A673 (cell line): ENCODE results near the gene RIBC2.

Experiments used
- EZH2 ChIP-seq: fragments of 200-600 bp; sonication (generic); IDR thresholded peaks from 2 replicates; pipeline ENCODE4 v1.6.1; 2017; ENCODE audit warnings: borderline replicate concordance, low read depth, mild to moderate bottlenecking, mixed read lengths, antibody characterized with exemption, low read length; ENCODE audit not compliant: poor library complexity, severe bottlenecking
- TF ChIP-seq, protein P1 (sequence below): fragments of 300-800, 200-600 bp; sonication (generic); conservative IDR thresholded peaks from 2 replicates; pipeline ENCODE4 v1.5.1; 2017; ENCODE audit warnings: low read depth, mild to moderate bottlenecking, antibody characterized with exemption, low read length, moderate library complexity, mixed read lengths

DNA sequence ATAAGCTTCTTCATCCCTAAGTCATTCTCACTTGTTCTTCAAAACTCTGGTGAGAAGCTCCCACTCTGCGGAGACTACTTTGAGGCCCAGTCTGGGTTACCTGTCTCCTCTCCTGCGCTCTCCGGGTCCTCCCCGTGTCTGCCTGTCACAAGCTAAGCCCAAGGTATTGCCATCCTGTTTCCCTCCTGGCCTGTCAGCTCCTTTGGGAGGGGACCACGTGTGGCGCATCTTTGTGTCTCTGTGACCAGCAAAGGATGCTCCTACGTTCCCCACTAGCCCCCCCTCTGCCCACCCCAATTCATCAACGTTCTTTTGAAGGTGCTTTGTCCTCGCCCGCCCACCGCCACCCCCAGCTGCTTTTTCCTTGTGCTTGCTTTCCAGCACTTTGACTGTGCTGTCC, 57.4 kb downstream of the RIBC2 start:
- no peak for TF ChIP-seq EZH2
- TF ChIP-seq, protein P1, sequence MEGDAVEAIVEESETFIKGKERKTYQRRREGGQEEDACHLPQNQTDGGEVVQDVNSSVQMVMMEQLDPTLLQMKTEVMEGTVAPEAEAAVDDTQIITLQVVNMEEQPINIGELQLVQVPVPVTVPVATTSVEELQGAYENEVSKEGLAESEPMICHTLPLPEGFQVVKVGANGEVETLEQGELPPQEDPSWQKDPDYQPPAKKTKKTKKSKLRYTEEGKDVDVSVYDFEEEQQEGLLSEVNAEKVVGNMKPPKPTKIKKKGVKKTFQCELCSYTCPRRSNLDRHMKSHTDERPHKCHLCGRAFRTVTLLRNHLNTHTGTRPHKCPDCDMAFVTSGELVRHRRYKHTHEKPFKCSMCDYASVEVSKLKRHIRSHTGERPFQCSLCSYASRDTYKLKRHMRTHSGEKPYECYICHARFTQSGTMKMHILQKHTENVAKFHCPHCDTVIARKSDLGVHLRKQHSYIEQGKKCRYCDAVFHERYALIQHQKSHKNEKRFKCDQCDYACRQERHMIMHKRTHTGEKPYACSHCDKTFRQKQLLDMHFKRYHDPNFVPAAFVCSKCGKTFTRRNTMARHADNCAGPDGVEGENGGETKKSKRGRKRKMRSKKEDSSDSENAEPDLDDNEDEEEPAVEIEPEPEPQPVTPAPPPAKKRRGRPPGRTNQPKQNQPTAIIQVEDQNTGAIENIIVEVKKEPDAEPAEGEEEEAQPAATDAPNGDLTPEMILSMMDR, result no peak
